ENCODE results near the gene GAS2L1. TPM values are rescaled to one million over a fixed set of nuclear protein-coding genes. Genes with fewer than 3 reads are reported as not detected.

Gene GAS2L1
- total RNA-seq, 1 experiment from 2014 or later, result 22.7 TPM

GRCh38 chr22:29302402-29302680, 4.1 kb upstream of the GAS2L1 start:
- Histone ChIP-seq H3K4me1 (ENCODE audit: insufficient read depth, low read length, poor library complexity, severe bottlenecking) (peaks cover 2% of the 10 kb centered on the region), H3K27ac (ENCODE audit: low read depth, low read length, poor library complexity, severe bottlenecking) (no peak overlapping the region), H3K36me3 (ENCODE audit: insufficient read depth, low read length, poor library complexity, severe bottlenecking) (peaks cover 21% of the 10 kb centered on the region), H3K4me3 (ENCODE audit: low read depth, low read length, poor library complexity, severe bottlenecking) (no peak overlapping the region), H3K27me3 (replicated peaks; ENCODE audit: insufficient read depth, low read depth, low read length, poor library complexity) (no peaks in the 10 kb centered on the region), H3K9me3 (ENCODE audit: low read depth, low read length, poor library complexity, severe bottlenecking) (no peaks in the 10 kb centered on the region)
- BruUV-seq (replicated peaks), result no TSS peak
- no peak for DNase-seq (ENCODE audit: low spot score)
- TF ChIP-seq CTCF (conservative IDR thresholded peaks at IDR 0.05; ENCODE audit: low read depth, low read length) (no peak), EZH2 (IDR thresholded peaks at IDR 0.05; ENCODE audit: borderline replicate concordance, low read depth, low read length, poor library complexity, severe bottlenecking) (no peak)
- intact Hi-C loops (cut with micrococcal nuclease; ENCODE audit: unreplicated experiment), result no loop called here
- ChIA-PET POLR2A (ENCODE audit: low non-redundant PET) (no interaction called here), CTCF (no interaction called here)

GRCh38 chr22:29302681-29303465, 3.6 kb upstream of the GAS2L1 start:
- no peak overlapping the region for H3K27ac ChIP-seq (ENCODE audit: low read depth, low read length, poor library complexity, severe bottlenecking)
- intact Hi-C loops (cut with micrococcal nuclease; ENCODE audit: unreplicated experiment), result no loop called here
- ChIA-PET CTCF (interaction anchor here (0.6 kb wide), 1 partner anchor 18 kb away, joined by 3 read pairs; no protein-coding TSS in a partner anchor), POLR2A (ENCODE audit: low non-redundant PET) (no interaction called here)
- H3K4me3 ChIP-seq (ENCODE audit: low read depth, low read length, poor library complexity, severe bottlenecking), result no peak overlapping the region
- H3K36me3 ChIP-seq (ENCODE audit: insufficient read depth, low read length, poor library complexity, severe bottlenecking), result peaks cover 16% of the 10 kb centered on the region
- no peaks in the 10 kb centered on the region for H3K27me3 ChIP-seq (replicated peaks; ENCODE audit: insufficient read depth, low read depth, low read length, poor library complexity)
- TF ChIP-seq CTCF (conservative IDR thresholded peaks at IDR 0.05; ENCODE audit: low read depth, low read length) (no peak), EZH2 (IDR thresholded peaks at IDR 0.05; ENCODE audit: borderline replicate concordance, low read depth, low read length, poor library complexity, severe bottlenecking) (no peak)
- no peaks in the 10 kb centered on the region for H3K9me3 ChIP-seq (ENCODE audit: low read depth, low read length, poor library complexity, severe bottlenecking)
- peaks cover 6% of the 10 kb centered on the region for H3K4me1 ChIP-seq (ENCODE audit: insufficient read depth, low read length, poor library complexity, severe bottlenecking)
- no TSS peak for BruUV-seq (replicated peaks)
- no peak for DNase-seq (ENCODE audit: low spot score)

DNA sequence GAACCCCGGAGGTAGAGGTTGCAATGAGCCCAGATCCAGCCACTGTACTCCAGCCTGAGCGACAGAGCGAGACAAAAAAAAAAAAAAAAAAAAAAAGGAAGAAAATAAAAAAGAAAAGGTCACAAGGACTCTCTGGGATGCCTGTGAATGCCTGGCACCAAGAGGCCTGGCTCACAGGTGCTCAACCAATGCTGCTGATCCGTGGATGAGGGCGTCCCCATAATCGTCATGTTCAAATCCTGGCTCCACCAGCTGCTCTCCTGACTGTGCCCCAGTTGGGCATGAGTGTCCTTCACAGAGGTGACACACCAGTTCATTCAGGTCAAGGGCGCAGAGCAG, 645 bp upstream of the GAS2L1 start:
- Histone ChIP-seq H3K27ac (ENCODE audit: low read depth, low read length, poor library complexity, severe bottlenecking) (no peak overlapping the region), H3K36me3 (ENCODE audit: insufficient read depth, low read length, poor library complexity, severe bottlenecking) (no peaks in the 10 kb centered on the region), H3K4me1 (ENCODE audit: insufficient read depth, low read length, poor library complexity, severe bottlenecking) (peaks cover 17% of the 10 kb centered on the region), H3K27me3 (replicated peaks; ENCODE audit: insufficient read depth, low read depth, low read length, poor library complexity) (no peaks in the 10 kb centered on the region), H3K4me3 (ENCODE audit: low read depth, low read length, poor library complexity, severe bottlenecking) (peak overlapping the region; percentile 60), H3K9me3 (ENCODE audit: low read depth, low read length, poor library complexity, severe bottlenecking) (no peaks in the 10 kb centered on the region)
- BruUV-seq (replicated peaks), result no TSS peak
- DNase-seq (ENCODE audit: low spot score), result peak; percentile 35
- POLR2A ChIA-PET (ENCODE audit: low non-redundant PET), result no interaction called here
- CTCF ChIA-PET, result interaction anchor here (0.5 kb wide), 1 partner anchor 1890 kb away, joined by 8 read pairs; no protein-coding TSS in a partner anchor
- intact Hi-C loops (cut with micrococcal nuclease; ENCODE audit: unreplicated experiment), result no loop called here
- TF ChIP-seq CTCF (conservative IDR thresholded peaks at IDR 0.05; ENCODE audit: low read depth, low read length) (no peak), EZH2 (IDR thresholded peaks at IDR 0.05; ENCODE audit: borderline replicate concordance, low read depth, low read length, poor library complexity, severe bottlenecking) (no peak)

Measured in A673 (cell line).